ENCODE results near the gene ACBD4. TPM values are rescaled to one million over a fixed set of nuclear protein-coding genes. Genes with fewer than 3 reads are reported as not detected.
A peak's percentile ranks its signal among the peaks of the same experiment; 100 is the strongest.

Gene ACBD4
- total RNA-seq, 1 donor from 2014 or later = 6.8 TPM

DNA sequence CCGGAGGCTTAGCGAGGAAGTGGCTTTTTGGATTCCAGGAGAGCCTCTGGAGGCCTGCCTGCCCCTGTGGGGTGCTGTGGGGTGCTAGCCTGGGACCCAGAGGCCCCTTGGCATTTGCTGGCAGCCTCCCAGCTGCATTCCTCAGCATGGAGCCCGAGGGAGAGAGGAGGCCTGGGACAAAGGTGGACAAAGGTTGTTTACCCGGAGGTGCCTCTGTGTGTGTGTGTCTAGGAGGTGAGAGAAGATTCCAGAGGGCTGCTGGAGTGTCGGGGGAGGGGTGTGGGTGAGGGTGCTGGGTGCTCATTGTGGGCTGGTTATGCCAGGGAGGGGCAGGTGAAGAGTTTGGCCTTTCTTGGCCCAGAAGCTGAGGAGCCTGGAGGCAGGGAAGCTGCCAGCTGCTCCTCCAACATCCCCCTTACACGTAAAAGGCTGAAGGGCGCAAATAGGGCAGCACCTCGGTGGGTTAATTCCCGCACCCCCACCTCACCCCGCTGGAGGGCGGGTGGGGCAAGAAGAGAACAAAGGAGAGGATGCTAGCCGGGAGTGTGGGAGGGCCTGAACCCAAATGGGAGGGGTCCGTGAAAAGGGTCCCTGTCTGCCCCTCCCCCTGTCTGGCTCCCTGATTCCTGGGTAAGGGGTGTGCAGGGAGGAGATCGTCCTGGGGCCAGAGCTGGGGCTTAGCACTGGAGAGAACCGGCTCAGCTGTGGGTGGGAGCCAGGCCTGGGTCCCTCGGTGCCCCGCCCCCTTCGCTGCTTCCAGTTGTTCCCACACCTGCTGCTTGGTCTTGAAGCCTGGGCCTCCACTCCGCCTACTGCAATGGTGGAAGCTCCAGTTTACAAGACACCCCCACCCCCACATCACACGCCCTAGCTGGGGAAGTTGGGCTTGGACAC, 36.1 kb downstream of the ACBD4 start:
- H3K27ac ChIP-seq = peak overlapping the region; percentile 90
- H3K4me3 ChIP-seq = no peak overlapping the region
- peak overlapping the region; percentile 55 for H2AFZ ChIP-seq (replicated peaks)
- H3K9ac ChIP-seq = no peak overlapping the region
- Mint-ChIP-seq H3K27ac (peak overlapping the region; percentile 69), H3K4me3 (peak overlapping the region; percentile 67), H3K4me1 (peaks cover 33% of the 10 kb centered on the region), H3K9me3 (no peaks in the 10 kb centered on the region), H3K27me3 (ENCODE audit: insufficient read depth, low read depth) (peaks cover 10% of the 10 kb centered on the region), H3K36me3 (peaks cover 4% of the 10 kb centered on the region)
- H3K4me1 ChIP-seq = peaks cover 25% of the 10 kb centered on the region
- H3K4me2 ChIP-seq = peak overlapping the region; percentile 57
- H3K36me3 ChIP-seq = no peaks in the 10 kb centered on the region
- H4K20me1 ChIP-seq (ENCODE audit: low read depth) = no peaks in the 10 kb centered on the region
- H3K9me3 ChIP-seq (ENCODE audit: low read depth) = no peaks in the 10 kb centered on the region
- peak; percentile 79 for DNase-seq (ENCODE audit: low spot score)
- H3K79me2 ChIP-seq (ENCODE audit: low read depth) = no peaks in the 10 kb centered on the region
- H3F3A ChIP-seq (ENCODE audit: low read depth) = peaks cover 34% of the 10 kb centered on the region
- TF ChIP-seq EZH2 (IDR thresholded peaks at IDR 0.05) (no peak), EZH2phosphoT487 (IDR thresholded peaks at IDR 0.05) (no peak)
- TF ChIP-seq, protein P1, sequence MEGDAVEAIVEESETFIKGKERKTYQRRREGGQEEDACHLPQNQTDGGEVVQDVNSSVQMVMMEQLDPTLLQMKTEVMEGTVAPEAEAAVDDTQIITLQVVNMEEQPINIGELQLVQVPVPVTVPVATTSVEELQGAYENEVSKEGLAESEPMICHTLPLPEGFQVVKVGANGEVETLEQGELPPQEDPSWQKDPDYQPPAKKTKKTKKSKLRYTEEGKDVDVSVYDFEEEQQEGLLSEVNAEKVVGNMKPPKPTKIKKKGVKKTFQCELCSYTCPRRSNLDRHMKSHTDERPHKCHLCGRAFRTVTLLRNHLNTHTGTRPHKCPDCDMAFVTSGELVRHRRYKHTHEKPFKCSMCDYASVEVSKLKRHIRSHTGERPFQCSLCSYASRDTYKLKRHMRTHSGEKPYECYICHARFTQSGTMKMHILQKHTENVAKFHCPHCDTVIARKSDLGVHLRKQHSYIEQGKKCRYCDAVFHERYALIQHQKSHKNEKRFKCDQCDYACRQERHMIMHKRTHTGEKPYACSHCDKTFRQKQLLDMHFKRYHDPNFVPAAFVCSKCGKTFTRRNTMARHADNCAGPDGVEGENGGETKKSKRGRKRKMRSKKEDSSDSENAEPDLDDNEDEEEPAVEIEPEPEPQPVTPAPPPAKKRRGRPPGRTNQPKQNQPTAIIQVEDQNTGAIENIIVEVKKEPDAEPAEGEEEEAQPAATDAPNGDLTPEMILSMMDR (IDR thresholded peaks at IDR 0.05) = no peak
- no peaks in the 10 kb centered on the region for H3K27me3 ChIP-seq

DNA sequence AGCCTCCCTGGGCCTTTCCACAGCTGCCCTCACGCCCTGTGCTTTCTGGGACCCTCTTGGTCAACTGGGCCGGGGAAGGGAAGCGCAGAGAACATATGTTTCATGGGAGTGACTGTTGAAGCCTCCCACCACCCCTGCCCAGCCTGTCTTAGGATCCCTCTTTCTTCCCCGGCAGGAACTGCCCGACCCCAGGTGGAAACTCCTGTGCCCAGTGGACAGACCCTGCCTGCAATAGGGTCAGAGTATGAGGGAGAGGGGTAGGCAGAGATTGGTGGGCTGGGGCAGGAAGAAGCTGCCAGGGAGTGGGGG, 36.7 kb downstream of the ACBD4 start:
- no peak for TF ChIP-seq EZH2 (IDR thresholded peaks at IDR 0.05)
- TF ChIP-seq EZH2phosphoT487 (IDR thresholded peaks at IDR 0.05) = no peak
- TF ChIP-seq, protein P1 (IDR thresholded peaks at IDR 0.05) = no peak

DNA sequence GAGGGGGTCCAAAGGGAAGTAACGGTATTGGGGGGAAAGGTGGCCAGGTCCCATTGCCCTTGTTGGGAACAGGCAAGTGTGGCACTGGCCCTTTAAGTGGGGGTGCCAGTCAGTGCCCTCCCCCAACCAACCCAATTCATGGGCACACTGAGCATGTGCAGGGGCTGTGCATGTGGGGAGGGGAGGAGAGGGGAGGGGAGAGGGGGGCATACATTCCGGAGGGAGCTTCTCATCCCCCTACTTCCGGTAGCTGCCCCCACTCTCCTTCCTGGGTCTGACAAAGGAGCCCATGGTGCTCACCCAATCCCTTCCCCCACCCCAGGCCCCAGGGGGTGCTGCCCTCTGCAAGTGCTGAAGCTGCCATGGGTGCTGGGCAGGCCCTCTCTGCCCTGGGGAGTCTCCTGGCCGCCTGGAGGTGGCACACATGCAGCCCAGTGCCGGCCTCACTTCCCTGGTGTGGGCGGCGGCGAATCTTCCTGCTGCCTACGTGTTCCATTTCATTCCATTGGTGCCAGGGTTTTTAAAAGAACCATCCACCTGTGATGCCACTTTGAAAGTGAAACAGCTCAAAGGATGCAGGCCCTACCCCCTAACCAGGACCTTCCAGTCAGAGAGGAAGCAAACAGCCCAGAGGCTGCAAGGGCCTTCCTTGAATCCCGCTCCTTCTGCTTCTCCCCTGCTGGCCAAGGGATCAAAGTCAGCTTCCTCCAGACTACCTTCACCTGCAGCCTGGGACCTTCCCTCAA, 37.2 kb downstream of the ACBD4 start:
- peak overlapping the region; percentile 94 for H3K27ac Mint-ChIP-seq
- no peaks in the 10 kb centered on the region for H3K27me3 ChIP-seq
- peaks cover 4% of the 10 kb centered on the region for H3K36me3 Mint-ChIP-seq
- no peaks in the 10 kb centered on the region for H3K79me2 ChIP-seq (ENCODE audit: low read depth)
- H3F3A ChIP-seq (ENCODE audit: low read depth) = peaks cover 34% of the 10 kb centered on the region
- no peaks in the 10 kb centered on the region for H3K9me3 ChIP-seq (ENCODE audit: low read depth)
- H3K4me1 ChIP-seq = peaks cover 25% of the 10 kb centered on the region
- peak overlapping the region; percentile 90 for H3K27ac ChIP-seq
- no peaks in the 10 kb centered on the region for H3K9me3 Mint-ChIP-seq
- peaks cover 33% of the 10 kb centered on the region for H3K4me1 Mint-ChIP-seq
- no peak overlapping the region for H3K4me3 ChIP-seq
- H3K4me3 Mint-ChIP-seq = peak overlapping the region; percentile 38
- H3K4me2 ChIP-seq = peak overlapping the region; percentile 57
- H2AFZ ChIP-seq (replicated peaks) = peak overlapping the region; percentile 55
- no peak overlapping the region for H3K9ac ChIP-seq
- DNase-seq (ENCODE audit: low spot score) = peak; percentile 62
- no peaks in the 10 kb centered on the region for H4K20me1 ChIP-seq (ENCODE audit: low read depth)
- no peaks in the 10 kb centered on the region for H3K36me3 ChIP-seq
- H3K27me3 Mint-ChIP-seq (ENCODE audit: insufficient read depth, low read depth) = peaks cover 10% of the 10 kb centered on the region
- TF ChIP-seq, protein P1 (IDR thresholded peaks at IDR 0.05) = no peak
- no peak for TF ChIP-seq EZH2 (IDR thresholded peaks at IDR 0.05)
- TF ChIP-seq EZH2phosphoT487 (IDR thresholded peaks at IDR 0.05) = no peak

More for the DNA sequence above, 36.7 kb downstream of the ACBD4 start:
- Histone ChIP-seq H3K9me3 (ENCODE audit: low read depth) (no peaks in the 10 kb centered on the region), H2AFZ (replicated peaks) (peak overlapping the region; percentile 55), H3K79me2 (ENCODE audit: low read depth) (no peaks in the 10 kb centered on the region), H3K27me3 (no peaks in the 10 kb centered on the region), H3K36me3 (no peaks in the 10 kb centered on the region), H3K4me3 (no peak overlapping the region), H3K4me1 (peaks cover 25% of the 10 kb centered on the region), H3F3A (ENCODE audit: low read depth) (peaks cover 34% of the 10 kb centered on the region), H3K27ac (peak overlapping the region; percentile 90), H3K9ac (no peak overlapping the region), H3K4me2 (peak overlapping the region; percentile 57), H4K20me1 (ENCODE audit: low read depth) (no peaks in the 10 kb centered on the region)
- peaks cover 10% of the 10 kb centered on the region for H3K27me3 Mint-ChIP-seq (ENCODE audit: insufficient read depth, low read depth)
- peak overlapping the region; percentile 67 for H3K4me3 Mint-ChIP-seq
- no peak for DNase-seq (ENCODE audit: low spot score)
- peaks cover 4% of the 10 kb centered on the region for H3K36me3 Mint-ChIP-seq
- peaks cover 33% of the 10 kb centered on the region for H3K4me1 Mint-ChIP-seq
- H3K27ac Mint-ChIP-seq = peak overlapping the region; percentile 69
- no peaks in the 10 kb centered on the region for H3K9me3 Mint-ChIP-seq
